GM19372 (cell line): Measurements from ENCODE around the gene HLA-A.
"Not testable (repeated sequence)": the region's sequence is repeated elsewhere in the genome, so short reads cannot be mapped to it uniquely, and the experiment has no call there.

Experiments used
- ATAC-seq: cut with Tn5 transposase; IDR thresholded peaks from one replicate; pipeline ENCODE4 v1.9.1; 2021; ENCODE audit warnings: mild to moderate bottlenecking, low read depth, moderate library complexity; ENCODE audit not compliant: unreplicated experiment

Gene HLA-A

GRCh38 chr6:29958921-29959320 lies 16.6 kb downstream of the HLA-A start:
- no peak for ATAC-seq

GRCh38 chr6:29959467-29959866 lies 17.1 kb downstream of the HLA-A start:
- ATAC-seq, result no peak

- ATAC-seq, result no peak
Measured at GRCh38 chr6:29961966-29962365, 19.6 kb downstream of the HLA-A start.

- ATAC-seq, result not testable (repeated sequence)
Measured at GRCh38 chr6:29963697-29964096, 21.4 kb downstream of the HLA-A start.

DNA sequence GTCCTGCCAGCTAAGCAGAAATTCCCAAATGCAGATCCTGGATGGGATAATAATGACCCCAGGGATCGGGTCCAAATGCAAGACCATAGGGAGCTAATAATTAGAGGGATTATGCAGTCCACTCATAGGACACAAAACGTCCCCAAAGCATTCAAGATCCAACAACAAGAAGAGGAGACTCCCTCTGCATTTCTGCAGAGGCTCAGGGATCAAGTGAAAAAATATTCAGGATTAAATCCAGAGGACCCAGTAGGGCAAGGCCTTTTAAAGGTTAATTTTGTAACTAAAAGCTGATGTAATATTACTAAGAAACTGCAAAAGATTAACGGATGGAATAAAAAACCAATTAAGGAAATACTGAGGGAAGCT lies 22.2 kb downstream of the HLA-A start:
- ATAC-seq, result no peak

- peak; percentile 97 for ATAC-seq
Measured at GRCh38 chr6:29964887-29965562, 22.7 kb downstream of the HLA-A start.

DNA sequence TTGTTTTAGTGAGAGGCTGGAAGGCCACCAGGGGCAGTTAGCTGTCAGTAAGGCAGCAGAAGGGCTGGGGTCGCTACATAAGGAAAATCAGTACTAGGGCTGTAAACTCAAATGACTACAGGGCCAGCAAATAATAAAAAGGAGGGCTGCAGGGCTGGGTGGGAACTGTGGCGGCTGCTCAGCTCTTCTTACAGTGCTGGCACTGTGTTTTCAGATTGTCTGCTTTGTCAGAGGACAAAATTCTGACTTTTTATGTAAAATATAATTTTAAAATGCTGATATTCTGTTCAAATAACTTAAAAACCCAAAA lies 23.2 kb downstream of the HLA-A start:
- no peak for ATAC-seq

GRCh38 chr6:29965873-29966601 lies 23.7 kb downstream of the HLA-A start:
- no peak for ATAC-seq

- ATAC-seq, result no peak
Measured at GRCh38 chr6:29967379-29968010, 25.2 kb downstream of the HLA-A start.

DNA sequence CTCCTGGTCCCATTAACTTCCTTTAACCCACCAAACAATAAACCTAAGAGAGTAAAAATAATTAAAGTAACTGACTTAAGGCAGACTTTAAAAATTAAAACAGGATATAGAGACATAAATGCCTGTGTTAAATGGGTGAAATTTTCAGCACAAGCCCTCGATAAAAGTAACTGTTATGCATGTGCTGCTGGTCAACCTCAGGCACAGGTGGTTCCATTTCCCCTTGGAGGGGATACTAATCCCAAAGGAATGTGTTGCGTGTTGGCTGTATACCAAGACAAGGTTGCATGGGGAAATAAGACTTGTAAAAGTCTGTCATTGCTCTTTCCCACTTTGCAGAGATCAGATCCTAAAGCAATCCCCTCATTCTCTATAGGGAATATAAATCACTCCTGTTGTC lies 25.8 kb downstream of the HLA-A start:
- no peak for ATAC-seq

DNA sequence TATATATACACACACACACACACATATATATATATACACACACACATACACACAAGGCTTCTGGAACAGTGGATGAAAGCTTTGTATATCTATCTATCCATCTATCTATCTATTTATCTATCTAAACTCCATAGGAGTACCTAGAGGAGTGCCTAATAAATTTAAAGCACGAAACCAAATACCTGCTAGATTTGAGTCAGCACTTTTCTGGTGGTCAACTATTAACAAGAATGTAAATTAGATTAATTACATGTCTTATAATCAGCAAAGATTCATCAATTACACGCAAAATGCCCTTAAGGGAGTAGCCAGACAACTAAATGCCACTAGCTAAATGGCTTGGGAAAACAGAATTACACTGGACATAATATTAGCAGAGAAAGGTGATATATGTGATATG lies 26.6 kb downstream of the HLA-A start:
- no peak for ATAC-seq

DNA sequence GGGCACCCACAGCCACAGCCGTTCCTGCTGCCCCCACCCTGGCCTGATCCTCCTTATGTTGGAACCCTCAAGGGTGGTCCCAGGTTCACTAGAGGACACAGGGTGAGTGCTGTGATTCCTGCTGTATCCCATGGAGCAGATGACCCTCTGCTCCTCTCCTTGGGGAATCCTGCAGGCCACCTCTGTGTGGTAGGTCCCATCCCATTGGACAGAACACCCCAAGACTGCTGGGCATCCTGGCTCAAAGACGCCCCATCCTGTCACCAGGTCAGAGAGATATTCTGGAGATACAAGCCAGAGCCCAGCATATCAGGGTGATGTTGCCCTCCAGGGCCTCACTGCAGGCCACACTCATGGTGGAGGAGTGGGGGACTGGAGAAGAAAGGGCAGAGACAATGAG lies 28.4 kb downstream of the HLA-A start:
- no peak for ATAC-seq

- no peak for ATAC-seq
Measured at GRCh38 chr6:29974901-29975560, 32.7 kb downstream of the HLA-A start.

DNA sequence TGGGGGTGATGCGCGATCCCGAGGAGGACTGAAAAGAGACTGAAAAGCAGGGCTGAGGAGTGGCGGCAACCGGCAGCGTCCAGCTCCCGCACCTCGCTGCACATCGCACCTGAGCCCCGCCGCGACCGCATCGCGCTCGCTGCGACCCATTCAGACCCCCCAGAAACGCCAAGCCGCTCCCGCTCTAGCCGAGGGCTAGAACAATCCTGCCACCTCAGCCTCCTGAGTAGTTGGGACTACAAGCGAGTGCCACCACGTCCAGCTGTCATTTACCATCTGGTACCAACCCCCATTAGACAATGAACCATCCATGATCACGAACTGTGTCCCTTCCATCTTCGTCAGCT lies 33.2 kb downstream of the HLA-A start:
- no peak for ATAC-seq

GRCh38 chr6:29976253-29976587 lies 33.9 kb downstream of the HLA-A start:
- ATAC-seq, result no peak

DNA sequence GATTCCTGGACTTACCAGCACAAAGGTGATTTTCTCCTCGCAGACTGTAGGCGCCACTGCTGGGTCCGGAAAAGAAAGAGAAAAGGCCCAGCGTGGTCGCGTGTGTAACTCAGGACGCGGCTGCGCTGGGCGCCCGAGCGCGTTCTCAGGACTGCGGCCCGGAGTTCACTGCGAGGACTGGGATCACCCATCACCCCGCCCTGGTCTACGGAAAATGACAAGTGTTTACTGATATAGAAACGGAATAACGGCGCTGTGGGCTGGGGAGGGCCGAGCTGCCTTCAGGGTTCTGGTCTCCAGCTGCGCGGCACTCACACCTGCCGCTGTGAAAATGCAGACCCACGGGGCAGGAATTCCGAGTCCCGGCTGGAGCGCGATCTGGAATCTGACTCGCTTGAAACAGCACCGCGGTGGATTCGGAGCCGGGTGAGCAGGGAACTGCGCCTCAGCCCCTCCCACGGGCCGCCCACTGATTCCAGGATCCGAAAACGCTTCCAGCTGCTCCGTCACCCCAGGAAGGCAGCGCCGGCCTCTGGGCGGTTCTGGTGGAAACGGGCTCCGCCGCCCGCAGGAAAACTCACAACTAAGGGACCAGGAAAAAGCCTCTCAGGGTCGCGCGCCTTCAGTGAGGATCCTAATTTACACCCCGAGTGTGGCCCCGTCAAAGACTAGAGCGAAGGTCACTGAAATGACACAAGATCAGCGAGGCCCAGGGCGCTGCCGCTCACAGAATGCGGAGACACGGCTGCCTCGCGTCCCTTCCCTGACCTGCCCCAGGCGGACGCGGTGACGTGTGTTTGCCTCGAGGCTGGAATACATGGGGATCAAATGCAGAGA lies 34.5 kb downstream of the HLA-A start:
- no peak for ATAC-seq

- ATAC-seq, result no peak
Measured at GRCh38 chr6:29977425-29977727, 35.0 kb downstream of the HLA-A start.

GRCh38 chr6:29980013-29980412 lies 37.7 kb downstream of the HLA-A start:
- not testable (repeated sequence) for ATAC-seq

- no peak for ATAC-seq
Measured at GRCh38 chr6:29980511-29980910, 38.2 kb downstream of the HLA-A start.

- ATAC-seq, result no peak
Measured at GRCh38 chr6:29981211-29981812, 39.0 kb downstream of the HLA-A start.

DNA sequence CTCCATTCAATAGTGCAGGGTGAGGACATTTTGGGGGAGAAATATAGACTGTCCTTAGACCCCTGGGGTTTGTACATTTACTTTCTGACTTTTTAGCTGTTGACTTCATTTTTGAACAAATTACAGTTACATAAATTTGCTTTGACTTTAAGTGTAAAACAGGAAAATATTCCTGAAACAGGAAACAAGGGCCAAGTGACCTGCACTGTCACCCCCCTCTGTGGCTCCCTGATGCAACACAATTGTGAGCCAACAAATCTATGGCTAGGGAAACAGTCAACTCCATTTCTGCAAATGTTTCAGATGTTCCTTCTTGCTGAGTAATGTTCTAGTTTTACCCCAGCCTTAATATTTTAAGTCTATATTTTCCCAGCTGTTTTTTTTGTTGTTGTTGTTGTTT lies 39.8 kb downstream of the HLA-A start:
- no peak for ATAC-seq
